Erythroblast (primary cell): ENCODE data around the gene LRP1.

Experiments used
- GATA1 ChIP-seq: IDR thresholded peaks from 2 replicates; pipeline ENCODE4 v1.6.1; 2011; ENCODE audit warnings: low read depth, mild to moderate bottlenecking, control low read depth, low read length, moderate library complexity
- POLR2A ChIP-seq: IDR thresholded peaks from 2 replicates; pipeline ENCODE4 v1.6.1; 2011; ENCODE audit warnings: mild to moderate bottlenecking, low read length

DNA sequence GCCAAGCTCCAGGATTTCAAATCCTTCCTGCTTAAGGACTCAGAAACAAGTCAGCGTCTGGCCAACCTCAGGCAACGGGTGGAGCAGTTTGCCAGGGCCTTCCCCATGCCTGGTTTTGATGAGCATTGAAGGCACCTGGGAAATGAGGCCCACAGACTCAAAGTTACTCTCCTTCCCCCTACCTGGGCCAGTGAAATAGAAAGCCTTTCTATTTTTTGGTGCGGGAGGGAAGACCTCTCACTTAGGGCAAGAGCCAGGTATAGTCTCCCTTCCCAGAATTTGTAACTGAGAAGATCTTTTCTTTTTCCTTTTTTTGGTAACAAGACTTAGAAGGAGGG is 105.9 kb downstream of the LRP1 start:
- TF ChIP-seq POLR2A = no peak
- no peak for TF ChIP-seq GATA1
